ENCODE data around the gene FKBP2.
A peak's percentile ranks its signal among the peaks of the same experiment; 100 is the strongest.
"Not testable (repeated sequence)": the region's sequence is repeated elsewhere in the genome, so short reads cannot be mapped to it uniquely, and the experiment has no call there.

Gene FKBP2

DNA sequence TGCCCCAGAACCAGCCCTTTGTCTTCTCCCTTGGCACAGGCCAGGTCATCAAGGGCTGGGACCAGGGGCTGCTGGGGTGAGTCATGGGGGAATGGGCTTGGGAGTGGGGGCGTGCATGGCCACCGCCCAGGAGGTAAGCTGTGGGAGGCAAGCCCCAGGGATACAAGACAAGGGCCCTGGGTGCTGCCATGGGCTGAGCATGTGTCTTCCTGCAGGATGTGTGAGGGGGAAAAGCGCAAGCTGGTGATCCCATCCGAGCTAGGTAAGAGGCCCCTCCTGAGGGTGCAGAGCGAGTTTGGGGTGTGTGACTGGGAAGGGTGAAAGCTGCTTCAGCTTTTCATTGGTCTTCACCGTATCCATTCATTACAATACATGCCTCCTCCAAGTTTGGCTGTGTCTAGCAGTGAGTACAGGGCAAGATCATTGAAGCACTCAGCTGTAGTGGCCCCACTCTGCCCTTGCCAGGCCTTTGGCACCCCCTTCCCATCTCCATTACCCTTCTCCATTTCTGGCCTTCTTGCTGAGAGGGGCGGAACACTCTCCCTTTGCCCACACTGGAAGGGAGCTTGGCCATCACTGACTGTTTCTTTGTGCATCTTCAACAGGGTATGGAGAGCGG is 2.5 kb downstream of the FKBP2 start:
- H3K27ac ChIP-seq, result no peak overlapping the region
- in situ Hi-C loops (cut with HindIII; ENCODE audit: low pct_ligation_motif_present, low sequenced_read_pairs), result no loop called here
- no peak for DNase-seq
- TF ChIP-seq, protein P1, sequence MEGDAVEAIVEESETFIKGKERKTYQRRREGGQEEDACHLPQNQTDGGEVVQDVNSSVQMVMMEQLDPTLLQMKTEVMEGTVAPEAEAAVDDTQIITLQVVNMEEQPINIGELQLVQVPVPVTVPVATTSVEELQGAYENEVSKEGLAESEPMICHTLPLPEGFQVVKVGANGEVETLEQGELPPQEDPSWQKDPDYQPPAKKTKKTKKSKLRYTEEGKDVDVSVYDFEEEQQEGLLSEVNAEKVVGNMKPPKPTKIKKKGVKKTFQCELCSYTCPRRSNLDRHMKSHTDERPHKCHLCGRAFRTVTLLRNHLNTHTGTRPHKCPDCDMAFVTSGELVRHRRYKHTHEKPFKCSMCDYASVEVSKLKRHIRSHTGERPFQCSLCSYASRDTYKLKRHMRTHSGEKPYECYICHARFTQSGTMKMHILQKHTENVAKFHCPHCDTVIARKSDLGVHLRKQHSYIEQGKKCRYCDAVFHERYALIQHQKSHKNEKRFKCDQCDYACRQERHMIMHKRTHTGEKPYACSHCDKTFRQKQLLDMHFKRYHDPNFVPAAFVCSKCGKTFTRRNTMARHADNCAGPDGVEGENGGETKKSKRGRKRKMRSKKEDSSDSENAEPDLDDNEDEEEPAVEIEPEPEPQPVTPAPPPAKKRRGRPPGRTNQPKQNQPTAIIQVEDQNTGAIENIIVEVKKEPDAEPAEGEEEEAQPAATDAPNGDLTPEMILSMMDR (IDR thresholded peaks at IDR 0.05; ENCODE audit: low read depth, low read length, missing control alignments), result no peak
- H3K4me3 ChIP-seq (ENCODE audit: low read depth, low read length), result peak overlapping the region; percentile 5
- H3K36me3 ChIP-seq (replicated peaks), result peaks cover 13% of the 10 kb centered on the region
- H3K27me3 ChIP-seq (replicated peaks), result no peaks in the 10 kb centered on the region

DNA sequence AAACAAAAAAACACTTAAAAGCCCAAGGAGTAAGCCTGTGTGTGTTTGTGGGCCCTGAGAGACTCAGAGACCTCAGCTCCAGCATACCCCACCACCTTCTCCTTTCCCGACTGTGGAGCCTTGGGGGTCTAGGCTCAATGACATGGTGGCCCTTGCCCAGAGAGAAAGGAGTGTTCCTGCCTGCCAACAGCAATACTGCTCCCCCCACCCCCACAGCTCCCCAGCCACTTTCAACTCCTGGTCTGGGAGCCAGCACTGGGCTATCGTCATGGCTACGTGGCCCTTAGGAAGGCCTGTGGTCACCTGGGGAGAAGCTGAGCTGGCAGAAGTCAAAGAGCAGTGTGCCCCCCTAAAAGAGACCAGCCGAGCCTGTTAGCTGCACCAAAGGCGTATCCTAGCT is 3.2 kb downstream of the FKBP2 start:
- Histone ChIP-seq H3K27ac (no peak overlapping the region), H3K27me3 (replicated peaks) (no peaks in the 10 kb centered on the region), H3K4me3 (ENCODE audit: low read depth, low read length) (no peak overlapping the region), H3K36me3 (replicated peaks) (peaks cover 11% of the 10 kb centered on the region)
- TF ChIP-seq, protein P1 (IDR thresholded peaks at IDR 0.05; ENCODE audit: low read depth, low read length, missing control alignments), result no peak
- in situ Hi-C loops (cut with HindIII; ENCODE audit: low pct_ligation_motif_present, low sequenced_read_pairs), result no loop called here
- DNase-seq, result no peak

DNA sequence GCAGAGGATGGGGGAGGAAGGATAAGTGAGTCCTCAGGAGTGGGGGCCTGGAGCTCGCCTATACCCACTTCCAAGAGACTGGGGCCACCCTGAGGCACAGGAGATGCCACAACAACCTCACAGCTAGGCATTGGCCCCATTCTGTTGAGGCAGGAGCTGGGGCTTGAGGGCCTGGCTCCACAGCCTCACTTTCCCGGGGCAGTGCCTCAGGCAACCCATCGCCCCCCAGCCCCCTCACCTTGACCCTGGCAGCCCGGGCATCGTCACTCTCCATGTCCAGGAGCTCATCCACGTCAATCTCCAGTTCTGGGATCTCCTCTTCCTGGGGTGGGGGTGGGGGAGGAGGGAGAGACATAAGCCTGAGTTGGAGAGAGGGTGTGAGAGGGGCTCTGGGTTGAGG is 4.1 kb downstream of the FKBP2 start:
- H3K4me3 ChIP-seq (ENCODE audit: low read depth, low read length), result peak overlapping the region; percentile 97
- DNase-seq, result no peak

DNA sequence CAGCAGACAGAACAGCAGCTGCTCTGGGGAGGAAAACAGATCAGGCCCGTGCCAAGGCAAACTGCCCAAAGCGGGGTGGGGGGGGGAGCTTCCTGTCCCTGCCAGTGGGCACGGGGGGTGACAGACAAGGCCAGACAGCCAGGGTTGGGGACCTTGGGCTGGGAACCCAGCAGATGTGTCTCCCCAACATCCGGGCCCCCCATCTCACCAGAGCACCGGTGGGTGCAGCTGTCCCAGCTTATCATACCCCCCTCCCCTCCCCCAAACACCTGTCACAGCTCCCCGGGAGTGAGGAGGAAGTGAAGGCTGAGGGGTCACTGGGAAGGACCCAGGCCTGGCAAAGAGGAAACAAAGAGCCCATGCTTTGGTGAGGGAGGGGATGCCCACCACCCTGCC is 4.5 kb downstream of the FKBP2 start:
- peak overlapping the region; percentile 73 for H3K27ac ChIP-seq
- TF ChIP-seq, protein P1 (IDR thresholded peaks at IDR 0.05; ENCODE audit: low read depth, low read length, missing control alignments), result no peak
- H3K4me3 ChIP-seq (ENCODE audit: low read depth, low read length), result peak overlapping the region; percentile 97
- no peak for DNase-seq
- no peaks in the 10 kb centered on the region for H3K27me3 ChIP-seq (replicated peaks)
- in situ Hi-C loops (cut with HindIII; ENCODE audit: low pct_ligation_motif_present, low sequenced_read_pairs), result no loop called here
- H3K36me3 ChIP-seq (replicated peaks), result peaks cover 11% of the 10 kb centered on the region

More for the DNA sequence above, 4.1 kb downstream of the FKBP2 start:
- Histone ChIP-seq H3K27me3 (replicated peaks) (no peaks in the 10 kb centered on the region), H3K27ac (peak overlapping the region; percentile 73), H3K36me3 (replicated peaks) (peaks cover 11% of the 10 kb centered on the region)
- TF ChIP-seq, protein P1 (IDR thresholded peaks at IDR 0.05; ENCODE audit: low read depth, low read length, missing control alignments), result no peak
- in situ Hi-C loops (cut with HindIII; ENCODE audit: low pct_ligation_motif_present, low sequenced_read_pairs), result no loop called here

DNA sequence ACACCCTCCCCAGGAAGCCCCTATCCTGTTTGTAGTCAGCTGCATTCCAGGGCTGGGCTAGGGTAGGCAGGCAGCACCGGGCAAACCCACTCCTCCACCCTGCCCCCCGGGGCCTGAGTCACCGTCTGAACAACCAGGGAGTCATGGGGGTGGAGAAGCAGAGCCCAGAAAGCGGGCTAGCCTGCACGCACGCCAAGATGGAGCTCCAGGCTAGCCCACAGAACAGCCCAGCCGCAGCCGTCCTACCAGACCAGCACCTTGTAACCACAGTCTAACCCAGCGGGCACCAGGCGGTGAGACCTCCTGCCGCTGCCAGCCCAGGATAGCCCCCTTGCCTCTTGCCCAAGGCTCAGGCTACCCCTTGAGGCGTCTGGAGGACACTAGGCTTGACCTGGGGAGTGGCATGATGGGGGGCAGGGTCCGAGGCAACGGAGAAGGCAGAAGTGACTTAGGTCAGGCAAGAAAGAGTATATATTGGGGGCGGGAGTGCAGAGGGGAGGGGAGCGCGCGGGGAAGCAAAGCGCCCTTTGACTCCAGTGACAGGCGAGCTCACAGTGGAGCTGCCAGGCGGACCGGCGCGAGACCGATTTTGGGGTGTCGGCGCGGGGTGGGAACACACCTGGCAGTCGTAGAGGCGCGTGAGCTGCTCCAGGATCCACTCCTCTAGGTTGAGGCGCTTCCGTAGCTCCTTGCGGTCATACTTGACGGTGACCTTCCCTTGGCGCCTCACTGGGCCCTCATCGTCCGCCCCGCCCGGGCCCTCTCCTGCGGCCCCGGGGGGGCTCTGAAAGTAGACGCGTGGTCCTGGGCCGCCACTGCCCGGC is 5.1 kb downstream of the FKBP2 start:
- H3K4me3 ChIP-seq (ENCODE audit: low read depth, low read length), result peak overlapping the region; percentile 97
- TF ChIP-seq, protein P1 (IDR thresholded peaks at IDR 0.05; ENCODE audit: low read depth, low read length, missing control alignments), result no peak
- in situ Hi-C loops (cut with HindIII; ENCODE audit: low pct_ligation_motif_present, low sequenced_read_pairs), result no loop called here
- peak; percentile 92 for DNase-seq
- H3K27me3 ChIP-seq (replicated peaks), result no peaks in the 10 kb centered on the region
- peaks cover 11% of the 10 kb centered on the region for H3K36me3 ChIP-seq (replicated peaks)
- peak overlapping the region; percentile 73 for H3K27ac ChIP-seq

DNA sequence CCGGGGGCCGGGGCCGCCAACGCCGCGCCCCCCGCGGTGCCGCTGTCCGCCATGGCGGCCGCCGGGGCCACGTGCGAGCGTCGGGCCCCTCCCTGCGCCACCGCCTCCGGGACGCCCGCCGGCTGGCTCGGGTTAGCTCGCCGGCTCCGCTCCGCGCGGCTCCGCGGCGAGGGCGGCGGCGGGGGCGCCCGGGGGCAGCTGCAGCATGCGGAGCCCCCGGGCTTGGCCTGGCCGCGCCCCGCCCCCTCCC is 5.7 kb downstream of the FKBP2 start:
- H3K27me3 ChIP-seq (replicated peaks); in situ Hi-C loops (cut with HindIII; ENCODE audit: low pct_ligation_motif_present, low sequenced_read_pairs); DNase-seq; H3K4me3 ChIP-seq (ENCODE audit: low read depth, low read length): not testable (repeated sequence)
- Histone ChIP-seq H3K36me3 (replicated peaks) (peaks cover 11% of the 10 kb centered on the region), H3K27ac (peak overlapping the region; percentile 73)
